GM18907 (cell line): Measurements from ENCODE around the gene C6orf163.

Experiments
- ATAC-seq: cut with Tn5 transposase; IDR thresholded peaks from one replicate; pipeline ENCODE4 v1.9.1; 2021; ENCODE audit warnings: mild to moderate bottlenecking, moderate library complexity; ENCODE audit not compliant: unreplicated experiment

Gene C6orf163

GRCh38 chr6:87407901-87408720 is 63.5 kb downstream of the C6orf163 start, which contains the start of gene CFAP206:
TSS of gene CFAP206 (plus strand) at chr6:87407972. CDS start at chr6:87409840, 1,868 bp downstream.
- peak; percentile 90 for ATAC-seq

GRCh38 chr6:87408721-87409155 is 64.1 kb downstream of the C6orf163 start:
- ATAC-seq: no peak
